Fibroblast of pulmonary artery (primary cell): ENCODE data around the gene SS18L1.

Experiments
- DNase-seq: peaks from one replicate; pipeline ENCODE4 v3.0.0-alpha.2; 2010; ENCODE audit warnings: low read depth
- H3K4me3 ChIP-seq: replicated peaks from 2 replicates; pipeline ENCODE4 v1.5.1; 2011; ENCODE audit warnings: low read depth, mild to moderate bottlenecking, control low read depth, low read length, moderate library complexity
- CTCF ChIP-seq: IDR thresholded peaks from 2 replicates; pipeline ENCODE4 v1.5.1; 2011; ENCODE audit warnings: mild to moderate bottlenecking, control low read depth, low read length, inconsistent platforms; ENCODE audit errors: missing control alignments

SS18L1 gene

DNA sequence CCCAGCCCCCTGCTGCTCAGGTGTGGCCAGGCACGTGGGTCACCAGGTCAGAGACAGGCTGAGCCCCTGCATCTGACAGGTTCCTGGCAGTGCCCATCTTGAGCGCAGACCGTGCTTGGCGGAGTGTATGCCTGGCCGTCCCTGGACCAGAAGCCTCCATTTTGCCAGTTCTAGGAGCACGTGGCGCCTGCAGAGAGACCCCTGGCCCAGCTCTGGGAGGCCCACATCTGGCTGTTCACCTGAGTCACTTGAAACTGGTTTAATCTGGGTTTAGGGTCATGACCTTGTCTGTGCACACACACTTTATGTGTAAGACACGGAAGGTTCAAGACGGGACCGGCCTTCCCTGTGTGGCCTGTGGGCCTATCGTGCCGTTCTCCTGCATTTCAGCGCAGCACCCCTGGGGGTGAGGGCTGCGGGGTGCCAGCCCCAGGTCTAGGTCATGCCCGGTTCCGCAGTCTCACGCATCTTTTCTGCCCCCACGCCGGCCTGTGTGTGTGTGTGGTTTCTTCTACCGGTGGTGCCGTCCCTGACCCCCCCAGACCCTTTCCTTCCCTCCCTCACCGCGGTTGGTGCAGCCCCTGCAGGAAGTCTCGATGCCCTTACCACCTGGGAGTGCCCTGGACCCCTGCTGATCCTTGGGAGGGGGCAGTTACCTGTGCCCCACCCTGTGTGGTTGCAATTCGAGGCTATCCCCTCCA, 14.0 kb downstream of the SS18L1 start:
- no peak for TF ChIP-seq CTCF
- DNase-seq, result no peak
- no peak overlapping the region for H3K4me3 ChIP-seq

DNA sequence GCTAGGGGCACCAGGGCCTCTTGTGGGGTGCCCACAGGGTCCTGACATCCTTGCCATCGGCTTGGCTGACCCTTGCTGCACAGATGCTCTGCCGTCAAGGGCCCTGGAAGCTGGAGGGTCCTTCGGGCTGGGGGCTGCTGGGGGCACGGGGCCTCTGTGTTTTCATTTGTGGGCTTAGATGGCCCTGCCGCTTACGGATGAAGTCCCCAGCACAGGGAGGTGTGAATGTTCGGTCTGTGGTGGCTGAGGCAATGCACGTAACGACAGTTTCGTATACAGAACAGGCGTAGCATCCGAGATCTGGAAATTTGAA, 14.5 kb downstream of the SS18L1 start:
- no peak for DNase-seq
- TF ChIP-seq CTCF, result no peak
- H3K4me3 ChIP-seq, result no peak overlapping the region

DNA sequence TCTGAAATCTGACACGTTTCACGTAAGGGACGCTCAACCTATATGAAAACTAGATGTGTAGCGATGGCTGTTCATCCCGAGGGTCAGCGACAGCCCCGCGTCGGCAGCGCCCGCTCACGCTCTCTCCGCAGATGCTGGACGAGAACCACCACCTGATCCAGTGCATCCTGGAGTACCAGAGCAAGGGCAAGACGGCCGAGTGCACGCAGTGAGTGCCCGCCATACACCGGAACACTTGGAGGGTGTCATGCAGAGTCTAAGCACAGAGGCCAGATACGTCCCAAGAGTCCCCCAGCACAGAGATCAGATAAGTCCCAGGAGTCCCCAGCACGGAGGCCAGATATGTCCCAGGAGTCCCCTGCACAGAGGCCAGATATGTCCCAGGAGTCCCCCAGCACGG, 15.0 kb downstream of the SS18L1 start:
- TF ChIP-seq CTCF, result no peak
- H3K4me3 ChIP-seq, result no peak overlapping the region
- no peak for DNase-seq

- no peak for DNase-seq
- H3K4me3 ChIP-seq, result no peak overlapping the region
- no peak for TF ChIP-seq CTCF
These were observed 15.5 kb downstream of the SS18L1 start for GRCh38 chr20:62159052-62159451.

DNA sequence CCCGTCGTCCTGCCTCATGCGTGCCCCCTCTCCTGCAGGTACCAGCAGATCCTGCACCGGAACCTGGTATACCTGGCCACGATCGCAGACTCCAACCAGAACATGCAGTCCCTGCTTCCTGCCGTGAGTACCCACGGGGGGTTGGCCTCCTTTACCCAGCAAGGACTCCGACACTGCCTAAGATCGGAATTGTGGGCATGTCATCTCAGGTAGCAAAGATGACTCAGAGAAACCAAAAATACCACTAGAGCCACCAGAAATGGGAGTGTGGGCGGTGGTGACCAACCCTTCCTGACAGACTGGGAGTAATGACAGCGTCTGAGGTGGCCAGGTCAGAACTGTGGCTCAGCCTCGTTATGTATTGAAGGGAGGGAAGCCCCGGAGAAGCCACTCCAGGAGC, 16.3 kb downstream of the SS18L1 start:
- TF ChIP-seq CTCF, result no peak
- no peak overlapping the region for H3K4me3 ChIP-seq
- DNase-seq, result no peak

DNA sequence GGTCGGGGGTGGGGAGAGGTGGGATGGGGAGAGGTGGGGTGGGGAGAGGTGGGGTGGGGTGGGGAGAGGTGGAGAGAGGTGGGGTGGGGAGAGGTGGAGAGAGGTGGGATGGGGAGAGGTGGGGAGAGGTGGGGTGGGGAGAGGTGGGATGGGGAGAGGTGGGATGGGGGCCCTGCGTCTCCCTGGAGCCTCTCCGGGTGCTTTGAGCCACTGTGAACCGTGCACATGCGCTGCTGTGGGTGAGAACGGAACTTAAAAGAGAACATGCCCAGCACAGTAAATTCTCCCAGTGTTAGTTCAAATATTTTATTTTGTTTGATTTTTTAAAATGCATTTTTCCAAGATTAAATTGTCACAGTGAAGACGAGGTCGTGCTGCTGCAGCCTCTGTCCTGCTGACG, 16.7 kb downstream of the SS18L1 start:
- no peak for TF ChIP-seq CTCF
- DNase-seq, result no peak

GRCh38 chr20:62160876-62161275, 17.3 kb downstream of the SS18L1 start:
- TF ChIP-seq CTCF, result no peak
- DNase-seq, result no peak
- H3K4me3 ChIP-seq, result no peak overlapping the region

More for the DNA sequence above, 16.7 kb downstream of the SS18L1 start:
- H3K4me3 ChIP-seq, result no peak overlapping the region
